Trophoblast cell (in vitro differentiated cells and primary cell): Measurements from ENCODE around the gene SPRYD3.

Source experiments
- DNase-seq, 2 donors: peaks; one replicate each; pipeline ENCODE4 v3.0.0-alpha.2; 2016
- H2AFZ ChIP-seq: 2 replicates; pipeline ENCODE4 v1.6.1; 2013; ENCODE audit warnings: low read length, moderate library complexity, mild to moderate bottlenecking; ENCODE audit not compliant: insufficient read depth, poor library complexity
- H2AK5ac ChIP-seq: 2 replicates; pipeline ENCODE4 v1.6.1; 2013; ENCODE audit warnings: mild to moderate bottlenecking, low read length
- H2BK120ac ChIP-seq: 2 replicates; pipeline ENCODE4 v1.6.1; 2013; ENCODE audit warnings: low read length, mild to moderate bottlenecking, moderate library complexity; ENCODE audit not compliant: insufficient read depth, poor library complexity
- H2BK12ac ChIP-seq: 2 replicates; pipeline ENCODE4 v1.6.1; 2013; ENCODE audit warnings: mild to moderate bottlenecking, low read length, moderate library complexity
- H2BK5ac ChIP-seq: 2 replicates; pipeline ENCODE4 v1.6.1; 2013; ENCODE audit warnings: low read length, low read depth, moderate library complexity, mild to moderate bottlenecking; ENCODE audit not compliant: poor library complexity
- H3K14ac ChIP-seq: 2 replicates; pipeline ENCODE4 v1.6.1; 2013; ENCODE audit warnings: mild to moderate bottlenecking, low read length
- H3K18ac ChIP-seq: 2 replicates; pipeline ENCODE4 v1.6.1; 2013; ENCODE audit warnings: mild to moderate bottlenecking, low read length
- H3K23ac ChIP-seq: 2 replicates; pipeline ENCODE4 v1.6.1; 2013; ENCODE audit warnings: low read length
- H3K27ac ChIP-seq: 2 replicates; pipeline ENCODE4 v1.5.1; 2013; ENCODE audit warnings: low read depth, mild to moderate bottlenecking, inconsistent platforms, low read length, moderate library complexity
- H3K27me3 ChIP-seq: 2 replicates; pipeline ENCODE4 v1.6.1; 2013; ENCODE audit warnings: inconsistent platforms, mild to moderate bottlenecking, low read length, moderate library complexity; ENCODE audit not compliant: insufficient read depth
- H3K36me3 ChIP-seq, 2 experiments: 1 replicate in 1 of 2; 2 replicates in 1 of 2; pipeline ENCODE4 v1.6.1; 2013; ENCODE audit warnings: low read length in 2 of 2, mild to moderate bottlenecking in 2 of 2, moderate library complexity in 1 of 2; ENCODE audit not compliant: insufficient read depth in 2 of 2, control insufficient read depth in 1 of 2
- H3K4ac ChIP-seq: 2 replicates; pipeline ENCODE4 v1.6.1; 2013; ENCODE audit warnings: low read depth, mild to moderate bottlenecking, low read length, moderate library complexity
- H3K4me1 ChIP-seq, 2 experiments: 1 replicate in 1 of 2; 2 replicates in 1 of 2; pipeline ENCODE4 v1.6.1; 2013; ENCODE audit warnings: low read length in 2 of 2, mild to moderate bottlenecking in 2 of 2, moderate library complexity in 1 of 2; ENCODE audit not compliant: insufficient read depth in 2 of 2, control insufficient read depth in 1 of 2
- H3K4me2 ChIP-seq: 2 replicates; pipeline ENCODE4 v1.6.1; 2013; ENCODE audit warnings: inconsistent platforms, mild to moderate bottlenecking, low read length, moderate library complexity
- H3K4me3 ChIP-seq: 2 replicates; pipeline ENCODE4 v1.5.1; 2013; ENCODE audit warnings: mild to moderate bottlenecking, low read depth, low read length, inconsistent platforms
- H3K79me1 ChIP-seq: one replicate; pipeline ENCODE4 v1.6.1; 2013; ENCODE audit warnings: low read length
- H3K79me2 ChIP-seq: 2 replicates; pipeline ENCODE4 v1.6.1; 2013; ENCODE audit warnings: low read length, mild to moderate bottlenecking; ENCODE audit not compliant: control insufficient read depth, insufficient read depth, poor library complexity
- H3K9ac ChIP-seq: 2 replicates; pipeline ENCODE4 v1.6.1; 2013; ENCODE audit warnings: mild to moderate bottlenecking, low read length
- H3K9me3 ChIP-seq: 2 replicates; pipeline ENCODE4 v1.6.1; 2013; ENCODE audit warnings: low read depth, mild to moderate bottlenecking, control low read depth, inconsistent platforms, low read length; ENCODE audit not compliant: insufficient read depth
- H4K12ac ChIP-seq: 2 replicates; pipeline ENCODE4 v1.6.1; 2013; ENCODE audit warnings: low read depth, mild to moderate bottlenecking, low read length, moderate library complexity
- H4K8ac ChIP-seq: 2 replicates; pipeline ENCODE4 v1.6.1; 2013; ENCODE audit warnings: low read depth, mild to moderate bottlenecking, low read length, moderate library complexity
- H4K91ac ChIP-seq: one replicate; pipeline ENCODE4 v1.6.1; 2013; ENCODE audit warnings: low read depth, mild to moderate bottlenecking, low read length, moderate library complexity
- WGBS: extraction: QIAGEN DNeasy Blood & Tissue Kit; methylation state at CpG from one replicate; pipeline ENCODE4 v1.1.7; 2013; ENCODE audit warnings: missing lambda C conversion rate; ENCODE audit not compliant: insufficient read length, insufficient coverage; ENCODE audit errors: extremely low coverage; 5-methylcytosine and 5-hydroxymethylcytosine counted together

SPRYD3 gene

DNA sequence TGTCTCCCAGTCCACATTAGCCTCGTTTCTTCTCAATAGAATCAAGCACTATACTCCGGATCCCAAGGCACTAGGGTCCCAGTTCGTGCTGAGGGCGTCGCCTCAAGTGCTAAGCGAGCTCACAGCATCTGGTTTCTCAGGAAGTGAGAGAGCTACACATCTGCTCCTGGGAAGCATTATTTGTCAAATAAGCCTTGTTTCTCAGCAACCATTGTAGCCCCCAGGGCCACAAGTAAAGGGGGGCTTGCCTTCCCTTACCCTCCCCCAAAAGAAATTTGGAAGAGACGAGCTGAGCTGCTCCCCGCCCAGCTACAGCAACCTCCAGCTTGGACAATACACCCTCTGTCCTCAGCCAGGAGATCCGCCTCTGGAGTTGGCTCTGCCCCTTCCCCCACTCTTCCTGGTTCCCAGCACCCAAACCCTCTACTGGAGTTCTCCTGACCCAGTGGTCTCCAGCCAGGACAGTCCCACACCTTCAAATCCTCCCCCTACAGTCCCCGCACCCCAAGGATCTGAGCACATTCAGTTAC lies 35.1 kb downstream of the SPRYD3 start:
- Histone ChIP-seq H2AK5ac (no peak overlapping the region), H2AFZ (no peak overlapping the region), H3K79me1 (peaks cover 14% of the 10 kb centered on the region), H3K79me2 (peaks cover 5% of the 10 kb centered on the region), H4K91ac (no peak overlapping the region), H3K18ac (no peak overlapping the region), H4K8ac (no peak overlapping the region), H3K14ac (no peak overlapping the region), H3K27ac (no peak overlapping the region), H2BK12ac (no peak overlapping the region), H3K4ac (no peak overlapping the region), H3K4me3 (no peak overlapping the region), H3K36me3 (peaks cover 3 to 13% of the 10 kb centered on the region in 2 experiments), H3K9ac (no peak overlapping the region), H3K4me1 (peaks cover 24 to 36% of the 10 kb centered on the region in 2 experiments), H3K27me3 (no peaks in the 10 kb centered on the region), H4K12ac (no peak overlapping the region), H3K9me3 (no peaks in the 10 kb centered on the region), H3K4me2 (no peak overlapping the region), H2BK120ac (no peak overlapping the region), H3K23ac (no peak overlapping the region), H2BK5ac (no peak overlapping the region)
- WGBS, result no CpG with 5 or more reads among the region's 10 CpGs
- no peak for DNase-seq

DNA sequence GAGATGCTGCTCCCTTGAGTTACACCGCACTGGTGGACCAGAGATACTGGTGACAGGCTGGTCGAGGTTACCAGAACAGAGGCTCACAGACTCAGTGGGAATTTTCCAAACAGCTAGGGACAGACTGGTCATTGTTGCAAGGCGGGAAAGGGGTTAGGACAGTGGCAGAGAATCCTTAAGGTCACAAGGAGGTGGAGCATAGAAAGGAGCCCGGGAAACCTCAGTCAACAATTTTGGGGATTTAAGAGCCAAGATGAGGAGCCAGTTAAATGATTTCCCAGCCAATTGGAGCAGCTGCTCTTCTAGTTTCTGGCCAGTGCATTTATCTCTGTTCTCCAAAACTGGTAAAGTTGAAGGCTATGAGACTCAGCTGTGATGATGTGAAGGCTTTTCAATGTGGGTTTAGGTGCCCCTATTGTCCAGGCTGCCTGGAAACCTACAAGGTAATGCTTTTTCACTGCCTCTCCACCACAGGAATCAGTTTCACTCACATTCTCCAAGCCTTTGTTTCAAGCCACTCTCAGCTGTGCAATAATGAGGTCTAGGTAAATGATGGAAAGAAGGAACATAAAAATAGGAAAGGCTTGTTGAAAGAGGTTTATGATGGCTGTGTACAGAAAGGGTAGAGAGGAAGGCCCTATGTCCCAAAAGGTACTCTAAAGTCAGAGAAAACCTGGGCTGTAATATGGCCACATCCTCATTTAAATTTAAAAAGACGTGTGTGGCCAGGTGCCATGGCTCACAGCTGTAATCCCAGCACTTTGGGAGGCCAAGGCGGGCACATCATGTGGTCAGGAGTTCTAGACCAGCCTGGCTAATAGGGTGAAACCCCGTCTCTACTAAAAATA lies 36.4 kb downstream of the SPRYD3 start:
- Histone ChIP-seq H3K9ac (no peak overlapping the region), H2AFZ (no peak overlapping the region), H4K12ac (no peak overlapping the region), H2AK5ac (no peak overlapping the region), H3K4ac (no peak overlapping the region), H2BK5ac (no peak overlapping the region), H3K27ac (no peak overlapping the region), H3K27me3 (no peaks in the 10 kb centered on the region), H3K79me1 (peaks cover 14% of the 10 kb centered on the region), H3K14ac (no peak overlapping the region), H4K8ac (no peak overlapping the region), H2BK120ac (no peak overlapping the region), H3K18ac (no peak overlapping the region), H3K36me3 (peaks cover 9 to 20% of the 10 kb centered on the region in 2 experiments), H3K9me3 (no peaks in the 10 kb centered on the region), H4K91ac (no peak overlapping the region), H3K23ac (no peak overlapping the region), H3K79me2 (peaks cover 5% of the 10 kb centered on the region), H3K4me3 (no peak overlapping the region), H3K4me2 (no peak overlapping the region), H2BK12ac (no peak overlapping the region), H3K4me1 (peaks cover 12 to 23% of the 10 kb centered on the region in 2 experiments)
- no CpG with 5 or more reads among the region's 7 CpGs for WGBS
- no peak for DNase-seq

DNA sequence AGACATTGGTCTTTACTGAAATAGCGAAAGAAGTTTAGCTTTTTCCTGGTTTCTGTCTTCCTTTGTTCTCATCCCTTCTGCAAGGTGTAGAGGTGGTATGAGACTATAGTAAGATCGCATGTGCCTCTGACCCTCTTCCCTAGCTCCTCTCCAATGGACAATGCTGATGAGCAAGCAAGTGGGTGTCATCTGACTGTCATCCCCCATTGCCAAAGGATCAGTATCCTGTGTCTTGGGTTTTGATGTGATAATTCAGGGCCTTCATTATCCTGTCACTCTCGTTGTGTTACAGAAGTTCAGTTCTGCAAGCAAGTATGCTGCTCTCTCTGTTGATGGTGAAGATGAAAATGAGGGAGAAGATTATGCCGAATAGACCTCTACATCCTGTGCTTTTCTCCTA lies 39.3 kb downstream of the SPRYD3 start:
- Histone ChIP-seq H3K27me3 (no peaks in the 10 kb centered on the region), H3K79me2 (no peaks in the 10 kb centered on the region)
- WGBS, result no CpG with 5 or more reads among the region's 4 CpGs

GRCh38 chr12:53036802-53037201 lies 42.4 kb downstream of the SPRYD3 start:
- Histone ChIP-seq H3K79me2 (no peaks in the 10 kb centered on the region), H3K79me1 (no peaks in the 10 kb centered on the region), H2AK5ac (no peak overlapping the region), H3K36me3 (peaks cover 47 to 66% of the 10 kb centered on the region in 2 experiments), H3K27me3 (no peaks in the 10 kb centered on the region), H2BK5ac (no peak overlapping the region), H3K4me3 (no peak overlapping the region), H3K23ac (no peak overlapping the region), H2AFZ (no peak overlapping the region), H3K9me3 (no peaks in the 10 kb centered on the region), H2BK12ac (no peak overlapping the region), H3K27ac (no peak overlapping the region), H3K4me2 (no peak overlapping the region), H4K8ac (no peak overlapping the region), H4K91ac (no peak overlapping the region), H4K12ac (no peak overlapping the region), H3K4ac (no peak overlapping the region), H3K18ac (no peak overlapping the region), H3K9ac (no peak overlapping the region), H3K4me1 (no peaks in the 10 kb centered on the region), H3K14ac (no peak overlapping the region), H2BK120ac (no peak overlapping the region)
- WGBS, result no CpG with 5 or more reads among the region's 3 CpGs
- no peak for DNase-seq

More for the DNA sequence above, 39.3 kb downstream of the SPRYD3 start:
- DNase-seq, result no peak
- H4K8ac ChIP-seq, result no peak overlapping the region
- no peaks in the 10 kb centered on the region for H3K9me3 ChIP-seq
- no peak overlapping the region for H3K23ac ChIP-seq
- H4K12ac ChIP-seq, result no peak overlapping the region
- no peak overlapping the region for H2BK12ac ChIP-seq
- H3K79me1 ChIP-seq, result no peaks in the 10 kb centered on the region
- H3K36me3 ChIP-seq, result peaks cover 28 to 46% of the 10 kb centered on the region in 2 experiments
- H3K4me1 ChIP-seq, result peaks cover 0 to 6% of the 10 kb centered on the region in 2 experiments
- no peak overlapping the region for H2BK120ac ChIP-seq
- no peak overlapping the region for H4K91ac ChIP-seq
- H3K4ac ChIP-seq, result no peak overlapping the region
- no peak overlapping the region for H2AFZ ChIP-seq
- H3K4me3 ChIP-seq, result no peak overlapping the region
- H2BK5ac ChIP-seq, result no peak overlapping the region
- no peak overlapping the region for H3K27ac ChIP-seq
- no peak overlapping the region for H3K4me2 ChIP-seq
- no peak overlapping the region for H2AK5ac ChIP-seq
- H3K9ac ChIP-seq, result no peak overlapping the region
- no peak overlapping the region for H3K18ac ChIP-seq
- no peak overlapping the region for H3K14ac ChIP-seq
